G401.6 (cell line): Measurements from ENCODE around the gene FCN2.

Experiments
- FAIRE-seq: peaks from 2 replicates; lab custom pipeline; 2012; peaks lifted over from hg19 to GRCh38; lab: Jason Lieb, UNC

FCN2 gene

DNA sequence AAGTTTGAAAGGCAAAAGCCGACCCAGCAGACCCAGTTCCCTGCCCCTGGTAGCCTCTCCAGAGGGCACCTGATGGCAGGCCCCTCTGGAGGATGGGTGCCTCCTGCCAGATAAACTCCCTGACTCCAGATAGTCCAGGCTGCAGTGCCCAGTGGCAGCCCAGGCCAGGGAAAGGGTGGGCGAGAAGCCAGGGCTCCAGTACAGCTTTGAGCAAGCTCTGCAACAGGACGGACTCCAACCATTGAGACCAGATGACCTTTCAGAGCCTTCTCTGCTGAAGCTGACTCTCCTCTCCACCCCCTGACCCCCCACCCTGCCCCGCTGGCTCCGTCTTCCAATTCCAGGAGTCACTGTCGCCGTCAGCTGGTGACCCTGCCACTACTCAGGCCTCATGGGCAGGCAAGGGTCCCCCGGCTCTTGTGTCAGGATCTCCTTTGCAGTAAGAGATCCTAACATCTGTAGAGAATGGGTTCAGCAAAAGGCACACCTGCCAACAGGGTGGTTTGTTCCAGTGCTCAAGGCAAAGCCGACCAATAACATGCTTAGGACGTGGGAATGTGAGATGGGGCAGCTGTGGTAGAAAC lies 52.6 kb downstream of the FCN2 start:
- no peak for FAIRE-seq

DNA sequence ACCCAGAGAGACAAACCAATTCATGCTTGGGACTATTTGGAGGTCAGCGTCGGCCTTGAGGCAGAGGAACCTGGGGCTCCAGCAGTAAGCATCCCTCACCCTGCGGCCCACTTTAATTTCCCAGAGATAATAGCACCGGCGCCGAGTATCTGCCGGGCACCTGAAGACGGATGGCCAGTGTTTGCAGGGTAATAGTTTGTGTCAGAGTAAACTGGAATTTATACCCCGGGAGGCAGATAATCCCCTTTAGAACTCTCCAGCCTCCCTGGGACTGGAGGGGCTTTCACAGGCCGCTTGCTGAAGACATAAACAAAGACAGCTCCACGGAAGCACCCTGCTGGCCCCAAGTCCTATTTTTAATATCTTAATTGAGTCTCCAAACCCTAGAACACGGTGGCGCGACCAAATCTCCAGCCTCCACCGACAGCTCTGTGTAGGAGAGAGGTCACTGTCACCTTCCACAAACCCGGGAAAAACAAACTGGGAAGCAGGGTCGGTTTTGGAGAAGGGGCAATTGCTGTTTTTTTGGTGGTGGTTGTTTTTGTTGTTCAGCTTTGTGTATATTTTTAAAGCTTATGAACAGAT lies 54.5 kb downstream of the FCN2 start:
- FAIRE-seq = no peak

DNA sequence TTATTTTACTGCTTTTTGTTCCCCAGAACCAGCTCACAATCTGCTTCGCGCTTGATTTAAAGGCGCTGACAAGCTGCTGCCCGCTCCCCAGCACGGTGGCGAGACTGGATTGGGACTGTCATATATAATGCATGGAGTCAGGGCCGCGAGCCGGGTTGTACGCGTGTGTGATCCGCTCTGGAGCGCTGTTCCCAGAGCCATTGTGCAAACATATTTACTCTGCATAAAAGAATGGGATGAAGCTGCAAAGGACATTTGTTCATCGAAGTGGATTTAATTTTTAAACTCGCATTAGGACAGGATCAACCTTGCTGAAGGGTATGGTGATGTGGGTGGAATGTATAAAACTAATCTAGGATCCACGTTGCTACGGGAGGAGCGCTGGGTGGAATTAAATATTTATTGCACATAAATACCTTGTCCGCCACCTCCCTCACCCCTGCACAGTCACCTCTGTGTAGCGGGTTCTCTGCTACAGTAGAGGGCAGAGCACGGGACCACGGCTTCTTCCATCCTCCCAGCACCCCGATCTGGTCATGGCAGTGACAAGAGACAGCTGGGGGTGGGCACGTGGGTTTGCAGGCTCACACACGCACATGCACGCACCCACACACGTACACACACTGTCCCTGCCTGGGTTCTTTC lies 55.2 kb downstream of the FCN2 start:
- no peak for FAIRE-seq

DNA sequence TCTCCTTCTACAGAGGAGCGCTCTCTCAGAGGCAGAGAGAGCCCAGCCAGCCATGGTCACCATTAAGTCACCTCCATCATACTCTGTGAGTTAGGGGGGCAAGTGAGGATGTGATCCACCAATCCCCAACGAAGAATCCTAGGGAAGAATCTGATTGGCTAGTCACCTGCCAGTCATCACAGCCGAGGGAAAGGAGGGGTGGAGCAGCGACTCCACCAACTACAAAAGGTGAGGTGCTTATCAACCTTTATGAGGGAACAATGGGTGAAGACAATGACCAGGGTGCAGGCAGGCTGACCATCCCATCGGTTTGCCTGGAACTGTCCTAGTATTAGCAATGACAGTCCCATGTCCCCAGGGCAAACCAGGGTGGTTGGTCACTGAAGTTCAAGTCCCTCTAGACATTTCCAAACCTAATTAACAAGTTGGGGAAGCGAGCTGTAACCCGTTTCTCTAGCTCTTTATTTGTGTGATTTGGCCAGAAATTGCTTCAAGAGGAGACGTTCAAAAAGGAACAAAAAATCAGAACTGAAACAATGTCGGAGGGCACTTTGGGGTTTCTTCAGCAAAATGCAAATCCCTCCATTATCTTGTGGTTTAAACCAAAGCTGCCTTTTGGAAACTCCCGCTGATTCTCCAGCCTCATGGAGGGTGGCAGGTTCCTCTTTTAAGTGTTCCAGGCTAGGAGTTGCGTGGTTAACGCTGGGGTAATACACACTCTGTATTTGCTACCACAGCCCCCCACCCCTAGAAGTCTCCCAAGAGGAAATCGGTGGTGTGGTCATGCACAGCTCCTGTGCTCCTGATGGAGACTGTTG lies 55.9 kb downstream of the FCN2 start:
- FAIRE-seq = no peak
